ENCODE results near the gene B4GAT1. TPM values are rescaled to one million over a fixed set of nuclear protein-coding genes. Genes with fewer than 3 reads are reported as not detected.

B4GAT1 gene
- polyA plus RNA-seq, 2 of the 4 experiments (the other 2 are of a cell fraction) = 11.0 to 18.0 TPM

DNA sequence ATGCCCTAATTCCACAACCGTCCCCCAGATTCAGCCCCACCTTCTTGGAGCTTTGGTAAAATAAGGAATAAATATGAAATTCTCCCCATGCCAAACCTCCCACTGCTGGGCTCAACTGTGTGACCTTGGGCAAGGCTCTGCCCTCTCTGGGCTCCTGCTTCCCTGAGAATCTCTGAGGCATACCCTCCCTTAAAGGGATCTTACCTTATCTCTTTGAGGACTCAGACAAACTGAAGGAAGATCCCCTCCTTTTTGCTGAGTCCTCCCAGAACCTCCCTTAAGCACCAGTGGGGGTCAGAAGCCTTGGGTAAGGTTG lies 33.3 kb downstream of the B4GAT1 start:
- Histone ChIP-seq H3K4me3 (no peak overlapping the region), H3K27ac (0 out of 6 replicates have a peak overlapping the region, but pooled peaks of 1 of the 2 experiments have one; percentile 87), H3K4me2 (no peak overlapping the region), H3K9me3 (no peaks in the 10 kb centered on the region), H3K4me1 (peaks cover 29% of the 10 kb centered on the region)
- ATAC-seq (no peak), DNase-seq (ENCODE audit: low read depth in 1 of 2, low spot score in 1 of 2) (no peak), FAIRE-seq (no peak)
- no peak for TF ChIP-seq JUNB (IDR thresholded peaks at IDR 0.05)
- no peak for TF ChIP-seq RFX5 (IDR thresholded peaks at IDR 0.05)
- TF ChIP-seq, protein P1, sequence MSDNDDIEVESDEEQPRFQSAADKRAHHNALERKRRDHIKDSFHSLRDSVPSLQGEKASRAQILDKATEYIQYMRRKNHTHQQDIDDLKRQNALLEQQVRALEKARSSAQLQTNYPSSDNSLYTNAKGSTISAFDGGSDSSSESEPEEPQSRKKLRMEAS (IDR thresholded peaks at IDR 0.05) = no peak
- no peak for TF ChIP-seq FOXS1 (CRISPR knock-in tag; IDR thresholded peaks at IDR 0.05)
- TF ChIP-seq POLR2A (IDR thresholded peaks at IDR 0.05; ENCODE audit: low read length) = no peak
- TF ChIP-seq RAD21 (conservative IDR thresholded peaks at IDR 0.05 in 1 of 2, IDR thresholded peaks at IDR 0.05 in 1 of 2) = no peak
- no peak for TF ChIP-seq NPAS2 (CRISPR knock-in tag; IDR thresholded peaks at IDR 0.05; ENCODE audit: borderline replicate concordance)
- TF ChIP-seq ZC3H11A (IDR thresholded peaks at IDR 0.05) = no peak
- 100% methylated on average over 1 of the region's 1 CpG for WGBS (ENCODE audit: missing lambda C conversion rate)
- ChIA-PET POLR2A (no interaction called here), CTCF (interaction anchor here (1.1 to 12.2 kb wide), 10 partner anchors 11 to 75 kb away, joined by 3 to 247 read pairs (median 38); partner anchors contain the start of genes B4GAT1, BRMS1 and RIN1)

DNA sequence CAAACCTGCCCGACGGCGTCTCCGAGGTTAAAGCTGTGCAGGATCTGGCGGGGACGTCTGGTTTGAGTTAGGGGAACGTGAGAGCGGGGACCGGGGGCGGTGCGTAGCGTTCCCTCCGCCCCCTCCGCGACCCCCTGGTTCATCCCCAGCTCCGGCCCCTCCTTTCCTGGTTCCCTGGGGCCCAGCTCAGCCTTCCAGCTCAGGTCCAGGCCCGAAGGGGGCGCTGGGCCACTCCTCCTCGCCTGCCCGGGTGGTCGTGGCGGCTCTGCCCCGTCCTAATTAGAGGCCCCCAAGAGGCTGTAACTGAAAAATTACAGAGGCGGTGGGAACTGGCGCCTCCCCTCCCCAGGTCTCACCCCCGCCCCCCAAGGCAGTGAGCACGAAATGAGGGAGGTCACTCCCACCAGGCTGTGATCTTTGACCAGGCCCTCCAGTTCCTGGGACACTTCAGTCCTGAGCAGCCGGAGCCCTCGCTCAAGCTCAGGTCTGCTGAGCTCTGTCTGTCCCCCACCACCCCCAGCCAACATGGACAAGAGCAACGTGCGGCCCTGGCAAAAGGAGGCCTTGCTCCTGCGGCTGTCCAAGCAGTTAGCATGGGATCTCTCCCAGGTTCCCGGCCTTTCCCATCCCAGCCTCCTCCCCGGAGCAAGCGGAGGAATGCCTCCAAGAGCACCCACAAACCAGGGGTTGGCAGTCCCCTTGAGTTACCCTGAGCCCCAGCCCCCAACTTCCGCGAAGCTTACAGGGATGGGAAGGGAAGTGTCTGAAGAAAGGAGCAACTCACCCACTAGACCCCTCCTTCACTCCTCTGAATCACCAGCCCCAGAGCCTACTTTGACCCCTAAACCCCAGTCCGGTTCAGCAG lies 33.9 kb downstream of the B4GAT1 start:
- ATAC-seq (no peak), FAIRE-seq (no peak), DNase-seq (ENCODE audit: low read depth in 1 of 2, low spot score in 1 of 2) (no peak)
- no peaks in the 10 kb centered on the region for H3K9me3 ChIP-seq
- H3K27ac ChIP-seq = peak overlapping the region; percentile 72 to 87
- 76% methylated on average over 29 of the region's 38 CpGs for WGBS (ENCODE audit: missing lambda C conversion rate)
- POLR2A ChIA-PET = interaction anchor here (0.8 to 3.0 kb wide), 12 partner anchors 8 to 167 kb away, joined by 3 to 42 read pairs (median 4); partner anchors contain the start of genes BRMS1, DPP3, MRPL11 and RIN1
- H3K4me1 ChIP-seq = peaks cover 26% of the 10 kb centered on the region
- peak overlapping the region; percentile 42 for H3K4me3 ChIP-seq
- CTCF ChIA-PET = interaction anchor here (0.7 to 12.2 kb wide), 14 partner anchors 8 to 96 kb away, joined by 3 to 247 read pairs (median 32); partner anchors contain the start of genes B4GAT1, BRMS1, RIN1 and TMEM151A
- peak overlapping the region; percentile 79 for H3K4me2 ChIP-seq
- TF ChIP-seq JUN (IDR thresholded peaks at IDR 0.05) (no peak), HDAC2 (IDR thresholded peaks at IDR 0.05) (no peak), RNF2 (IDR thresholded peaks at IDR 0.05; ENCODE audit: borderline replicate concordance, low read depth) (no peak), MYC (IDR thresholded peaks at IDR 0.05; ENCODE audit: borderline replicate concordance, low read length) (no peak), ESRRA (IDR thresholded peaks at IDR 0.05; ENCODE audit: borderline replicate concordance, low read length) (no peak), CBX2 (IDR thresholded peaks at IDR 0.05; ENCODE audit: borderline replicate concordance, low read depth) (no peak), BHLHE40 (IDR thresholded peaks at IDR 0.05; ENCODE audit: low read depth, low read length) (no peak), CHD4 (IDR thresholded peaks at IDR 0.05; ENCODE audit: borderline replicate concordance) (no peak), EHF (CRISPR knock-in tag; IDR thresholded peaks at IDR 0.05) (no peak), CBX8 (IDR thresholded peaks at IDR 0.05) (no peak), HOXB13 (CRISPR knock-in tag; IDR thresholded peaks at IDR 0.05; ENCODE audit: low read depth) (no peak), KDM1A (IDR thresholded peaks at IDR 0.05; ENCODE audit: low read depth) (no peak), MAZ (IDR thresholded peaks at IDR 0.05; ENCODE audit: borderline replicate concordance, low read depth, low read length) (no peak), POLR2AphosphoS2 (conservative IDR thresholded peaks at IDR 0.05; ENCODE audit: low read length) (no peak), CEBPB (IDR thresholded peaks at IDR 0.05) (no peak)
- TF ChIP-seq, protein P2, sequence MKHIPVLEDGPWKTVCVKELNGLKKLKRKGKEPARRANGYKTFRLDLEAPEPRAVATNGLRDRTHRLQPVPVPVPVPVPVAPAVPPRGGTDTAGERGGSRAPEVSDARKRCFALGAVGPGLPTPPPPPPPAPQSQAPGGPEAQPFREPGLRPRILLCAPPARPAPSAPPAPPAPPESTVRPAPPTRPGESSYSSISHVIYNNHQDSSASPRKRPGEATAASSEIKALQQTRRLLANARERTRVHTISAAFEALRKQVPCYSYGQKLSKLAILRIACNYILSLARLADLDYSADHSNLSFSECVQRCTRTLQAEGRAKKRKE (CRISPR knock-in tag; IDR thresholded peaks at IDR 0.05; ENCODE audit: low read depth) = no peak
- TF ChIP-seq, protein P3, sequence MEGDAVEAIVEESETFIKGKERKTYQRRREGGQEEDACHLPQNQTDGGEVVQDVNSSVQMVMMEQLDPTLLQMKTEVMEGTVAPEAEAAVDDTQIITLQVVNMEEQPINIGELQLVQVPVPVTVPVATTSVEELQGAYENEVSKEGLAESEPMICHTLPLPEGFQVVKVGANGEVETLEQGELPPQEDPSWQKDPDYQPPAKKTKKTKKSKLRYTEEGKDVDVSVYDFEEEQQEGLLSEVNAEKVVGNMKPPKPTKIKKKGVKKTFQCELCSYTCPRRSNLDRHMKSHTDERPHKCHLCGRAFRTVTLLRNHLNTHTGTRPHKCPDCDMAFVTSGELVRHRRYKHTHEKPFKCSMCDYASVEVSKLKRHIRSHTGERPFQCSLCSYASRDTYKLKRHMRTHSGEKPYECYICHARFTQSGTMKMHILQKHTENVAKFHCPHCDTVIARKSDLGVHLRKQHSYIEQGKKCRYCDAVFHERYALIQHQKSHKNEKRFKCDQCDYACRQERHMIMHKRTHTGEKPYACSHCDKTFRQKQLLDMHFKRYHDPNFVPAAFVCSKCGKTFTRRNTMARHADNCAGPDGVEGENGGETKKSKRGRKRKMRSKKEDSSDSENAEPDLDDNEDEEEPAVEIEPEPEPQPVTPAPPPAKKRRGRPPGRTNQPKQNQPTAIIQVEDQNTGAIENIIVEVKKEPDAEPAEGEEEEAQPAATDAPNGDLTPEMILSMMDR (IDR thresholded peaks at IDR 0.05) = no peak
- TF ChIP-seq, protein P4, sequence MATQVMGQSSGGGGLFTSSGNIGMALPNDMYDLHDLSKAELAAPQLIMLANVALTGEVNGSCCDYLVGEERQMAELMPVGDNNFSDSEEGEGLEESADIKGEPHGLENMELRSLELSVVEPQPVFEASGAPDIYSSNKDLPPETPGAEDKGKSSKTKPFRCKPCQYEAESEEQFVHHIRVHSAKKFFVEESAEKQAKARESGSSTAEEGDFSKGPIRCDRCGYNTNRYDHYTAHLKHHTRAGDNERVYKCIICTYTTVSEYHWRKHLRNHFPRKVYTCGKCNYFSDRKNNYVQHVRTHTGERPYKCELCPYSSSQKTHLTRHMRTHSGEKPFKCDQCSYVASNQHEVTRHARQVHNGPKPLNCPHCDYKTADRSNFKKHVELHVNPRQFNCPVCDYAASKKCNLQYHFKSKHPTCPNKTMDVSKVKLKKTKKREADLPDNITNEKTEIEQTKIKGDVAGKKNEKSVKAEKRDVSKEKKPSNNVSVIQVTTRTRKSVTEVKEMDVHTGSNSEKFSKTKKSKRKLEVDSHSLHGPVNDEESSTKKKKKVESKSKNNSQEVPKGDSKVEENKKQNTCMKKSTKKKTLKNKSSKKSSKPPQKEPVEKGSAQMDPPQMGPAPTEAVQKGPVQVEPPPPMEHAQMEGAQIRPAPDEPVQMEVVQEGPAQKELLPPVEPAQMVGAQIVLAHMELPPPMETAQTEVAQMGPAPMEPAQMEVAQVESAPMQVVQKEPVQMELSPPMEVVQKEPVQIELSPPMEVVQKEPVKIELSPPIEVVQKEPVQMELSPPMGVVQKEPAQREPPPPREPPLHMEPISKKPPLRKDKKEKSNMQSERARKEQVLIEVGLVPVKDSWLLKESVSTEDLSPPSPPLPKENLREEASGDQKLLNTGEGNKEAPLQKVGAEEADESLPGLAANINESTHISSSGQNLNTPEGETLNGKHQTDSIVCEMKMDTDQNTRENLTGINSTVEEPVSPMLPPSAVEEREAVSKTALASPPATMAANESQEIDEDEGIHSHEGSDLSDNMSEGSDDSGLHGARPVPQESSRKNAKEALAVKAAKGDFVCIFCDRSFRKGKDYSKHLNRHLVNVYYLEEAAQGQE (IDR thresholded peaks at IDR 0.05) = no peak
- TF ChIP-seq, protein P5, sequence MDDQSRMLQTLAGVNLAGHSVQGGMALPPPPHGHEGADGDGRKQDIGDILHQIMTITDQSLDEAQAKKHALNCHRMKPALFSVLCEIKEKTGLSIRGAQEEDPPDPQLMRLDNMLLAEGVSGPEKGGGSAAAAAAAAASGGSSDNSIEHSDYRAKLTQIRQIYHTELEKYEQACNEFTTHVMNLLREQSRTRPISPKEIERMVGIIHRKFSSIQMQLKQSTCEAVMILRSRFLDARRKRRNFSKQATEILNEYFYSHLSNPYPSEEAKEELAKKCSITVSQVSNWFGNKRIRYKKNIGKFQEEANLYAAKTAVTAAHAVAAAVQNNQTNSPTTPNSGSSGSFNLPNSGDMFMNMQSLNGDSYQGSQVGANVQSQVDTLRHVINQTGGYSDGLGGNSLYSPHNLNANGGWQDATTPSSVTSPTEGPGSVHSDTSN (IDR thresholded peaks at IDR 0.05) = no peak
